Muscle of arm (tissue), 14 donors: Measurements from ENCODE around the gene PRDM9. TPM values are rescaled to one million over a fixed set of nuclear protein-coding genes. Genes with fewer than 3 reads are reported as not detected.
A peak's percentile ranks its signal among the peaks of the same experiment; 100 is the strongest.
"Not testable (repeated sequence)": the region's sequence is repeated elsewhere in the genome, so short reads cannot be mapped to it uniquely, and the experiment has no call there.

Experiments used
- DNase-seq: peaks from one replicate; pipeline ENCODE4 v3.0.0-alpha.2; 2013
- long read RNA-seq, 11 donors: transcript quantifications; one replicate each; lab custom pipeline, GENCODE V29; 2026
- polyA plus RNA-seq, 12 donors: library from polyadenylated mRNA; unstranded; fragments of 120-200 nt; gene quantifications; one replicate each; pipeline ENCODE4 v1.2.1, GENCODE V29; 2013; ENCODE audit not compliant: insufficient read length in 12 of 12

Gene PRDM9
- not detected for polyA plus RNA-seq
- long read RNA-seq, donor 1, result 0 reads
- long read RNA-seq, donor 2, result 0 reads
- long read RNA-seq, donor 3, result 0 reads
- long read RNA-seq, donor 4, result 0 reads
- long read RNA-seq, donor 5, result 0 reads
- long read RNA-seq, donor 6, result 0 reads
- long read RNA-seq, donor 7, result 0 reads
- long read RNA-seq, donor 8, result 0 reads
- long read RNA-seq, donor 9, result 0 reads
- long read RNA-seq, donor 10, result 0 reads
- long read RNA-seq, donor 11, result 0 reads

- peak; percentile 45 for DNase-seq
These were observed at the start of gene PRDM9 for GRCh38 chr5:23507278-23507685. Gene PRDM9, plus strand, starts transcription at chr5:23507609. Its CDS starts 1,425 bp downstream, at chr5:23509034.

GRCh38 chr5:23457780-23458179 lies 49.6 kb upstream of the PRDM9 start:
- DNase-seq, result no peak

GRCh38 chr5:23459214-23459613 lies 48.2 kb upstream of the PRDM9 start:
- no peak for DNase-seq

- no peak for DNase-seq
These were observed 45.8 kb upstream of the PRDM9 start for GRCh38 chr5:23461576-23461975.

- no peak for DNase-seq
These were observed 41.0 kb upstream of the PRDM9 start for GRCh38 chr5:23466401-23466912.

- DNase-seq, result no peak
These were observed 38.8 kb upstream of the PRDM9 start for GRCh38 chr5:23468658-23469057.

GRCh38 chr5:23473915-23474314 lies 33.5 kb upstream of the PRDM9 start:
- DNase-seq, result no peak

GRCh38 chr5:23474315-23474714 lies 33.1 kb upstream of the PRDM9 start:
- DNase-seq, result no peak

- no peak for DNase-seq
These were observed 30.8 kb upstream of the PRDM9 start for GRCh38 chr5:23476580-23476979.

- DNase-seq, result no peak
These were observed 24.8 kb upstream of the PRDM9 start for GRCh38 chr5:23482642-23483041.

GRCh38 chr5:23483090-23483489 lies 24.3 kb upstream of the PRDM9 start:
- DNase-seq, result no peak

GRCh38 chr5:23484096-23484495 lies 23.3 kb upstream of the PRDM9 start:
- DNase-seq, result no peak

GRCh38 chr5:23486227-23486626 lies 21.2 kb upstream of the PRDM9 start:
- not testable (repeated sequence) for DNase-seq

GRCh38 chr5:23490993-23491392 lies 16.4 kb upstream of the PRDM9 start:
- DNase-seq, result no peak

GRCh38 chr5:23494558-23494957 lies 12.9 kb upstream of the PRDM9 start:
- DNase-seq, result no peak

- no peak for DNase-seq
These were observed 10.8 kb upstream of the PRDM9 start for GRCh38 chr5:23496576-23496975.

GRCh38 chr5:23506329-23507236 lies 826 bp upstream of the PRDM9 start:
- DNase-seq, result peak; percentile 14

GRCh38 chr5:23510434-23510833 lies 3.0 kb downstream of the PRDM9 start:
- not testable (repeated sequence) for DNase-seq

GRCh38 chr5:23522553-23522952 lies 15.1 kb downstream of the PRDM9 start:
- DNase-seq, result no peak

- no peak for DNase-seq
These were observed 15.6 kb downstream of the PRDM9 start for GRCh38 chr5:23523031-23523430.

- no peak for DNase-seq
These were observed 16.6 kb downstream of the PRDM9 start for GRCh38 chr5:23523998-23524397.

GRCh38 chr5:23525751-23526150 lies 18.3 kb downstream of the PRDM9 start:
- no peak for DNase-seq

GRCh38 chr5:23526616-23527015 lies 19.2 kb downstream of the PRDM9 start:
- DNase-seq, result not testable (repeated sequence)
